NCI-H1048 (cell line): ENCODE data around the gene IFT172.
"Not testable (repeated sequence)": the region's sequence is repeated elsewhere in the genome, so short reads cannot be mapped to it uniquely, and the experiment has no call there.

Experiments
- DNase-seq: peaks from one replicate; lab custom pipeline; 2025; lab: John Stamatoyannopoulos, UW

IFT172 gene

DNA sequence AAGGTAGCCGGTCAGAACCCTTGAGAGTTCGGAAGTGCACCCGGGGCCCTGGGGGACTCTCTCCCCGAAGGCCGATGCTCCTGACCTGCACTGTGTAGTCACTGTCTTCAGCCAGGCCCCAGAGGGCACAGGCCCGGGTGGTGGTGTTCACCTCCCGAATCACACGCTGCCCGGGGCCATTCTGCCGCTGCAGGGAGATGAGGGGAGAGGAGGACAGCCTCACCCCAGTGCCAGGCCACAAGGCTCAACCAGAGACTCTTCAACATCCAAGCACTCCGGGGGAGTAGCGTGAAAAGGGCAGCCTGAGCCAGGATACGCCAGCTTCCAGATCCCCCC is 4.4 kb upstream of the IFT172 start:
- DNase-seq: no peak

DNA sequence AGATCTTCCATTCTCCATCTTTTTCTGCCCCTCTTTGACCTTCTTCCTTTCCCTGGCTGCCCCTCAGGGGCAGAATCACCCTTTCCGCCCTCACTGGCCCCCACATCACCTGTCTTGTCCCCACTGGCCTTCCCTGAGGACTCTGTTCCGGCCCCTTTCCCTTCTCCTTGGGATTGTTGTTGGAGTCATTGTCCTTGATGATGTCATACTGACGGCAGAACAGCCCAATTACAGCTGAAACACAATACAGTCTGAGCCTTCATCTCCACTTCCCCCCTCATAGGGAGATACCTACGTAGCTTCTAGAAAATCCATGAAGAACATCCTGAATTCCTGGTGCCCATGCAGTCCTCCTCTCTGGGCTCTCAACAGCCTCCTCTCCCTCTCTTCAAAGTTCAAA is 3.0 kb upstream of the IFT172 start:
- DNase-seq: no peak

- DNase-seq: no peak
Observed at GRCh38 chr2:27489118-27489497, 435 bp downstream of the IFT172 start.

GRCh38 chr2:27485496-27485895 is 4.0 kb downstream of the IFT172 start:
- no peak for DNase-seq

DNA sequence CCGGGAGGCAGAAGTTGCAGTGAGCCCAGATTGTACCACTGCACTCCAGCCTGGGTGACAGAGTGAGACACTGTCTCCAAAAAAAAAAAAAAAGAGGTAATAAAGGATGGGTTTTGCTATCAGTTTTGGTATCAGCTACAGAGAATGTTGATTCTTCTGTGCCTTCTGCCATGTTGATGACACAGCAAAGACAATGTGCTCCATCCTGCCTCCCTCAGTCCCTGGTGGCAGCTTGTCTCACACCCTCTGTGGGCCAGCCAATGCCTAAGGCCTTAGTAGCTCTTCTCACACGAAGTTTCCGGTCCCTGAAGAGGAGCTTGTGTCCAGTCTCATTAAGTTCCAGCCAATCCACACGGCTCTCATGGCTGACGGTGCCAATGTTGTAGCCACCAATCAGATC is 17.6 kb downstream of the IFT172 start:
- no peak for DNase-seq

DNA sequence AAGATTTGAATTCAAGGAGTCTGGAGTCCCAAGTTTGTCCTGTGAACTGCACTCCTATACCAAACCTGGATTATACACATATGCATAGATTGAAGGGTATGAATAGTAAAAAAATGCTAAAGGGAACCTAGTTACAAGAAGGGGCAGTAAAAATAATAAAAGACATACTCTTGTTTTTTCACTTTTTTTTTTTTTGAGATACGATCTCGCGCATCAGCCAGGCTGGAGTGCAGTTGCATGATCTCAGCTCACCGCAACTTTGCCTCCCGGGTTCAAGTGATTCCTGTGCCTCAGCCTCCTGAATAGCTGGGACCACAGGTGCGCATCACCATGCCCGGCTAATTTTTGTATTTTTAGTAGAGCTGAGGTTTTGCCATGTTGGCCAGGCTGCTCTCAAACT is 25.1 kb downstream of the IFT172 start:
- no peak for DNase-seq

- DNase-seq: no peak
Observed at GRCh38 chr2:27461118-27461517, 28.4 kb downstream of the IFT172 start.

GRCh38 chr2:27453968-27454367 is 35.6 kb downstream of the IFT172 start:
- DNase-seq: no peak

GRCh38 chr2:27451095-27451494 is 38.4 kb downstream of the IFT172 start:
- no peak for DNase-seq

DNA sequence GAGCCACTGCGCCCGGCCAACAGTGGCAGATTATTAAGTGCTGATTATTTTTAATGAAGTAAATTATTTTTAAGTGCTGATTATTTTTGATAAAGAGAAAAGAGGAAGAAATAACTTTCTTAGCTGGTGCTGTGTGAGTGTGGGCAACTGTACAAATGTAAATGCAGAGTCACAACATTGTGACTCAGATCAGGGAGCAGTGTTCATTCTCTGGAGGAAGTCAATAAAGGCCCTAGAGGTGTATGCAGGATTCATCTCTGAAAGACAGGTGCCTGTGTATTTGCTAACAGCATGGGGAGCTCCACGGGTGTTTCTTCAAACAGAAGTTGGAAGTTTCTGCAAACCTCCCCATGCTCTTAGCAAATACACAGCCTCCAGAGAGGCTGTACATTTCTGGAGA is 41.2 kb downstream of the IFT172 start:
- no peak for DNase-seq

DNA sequence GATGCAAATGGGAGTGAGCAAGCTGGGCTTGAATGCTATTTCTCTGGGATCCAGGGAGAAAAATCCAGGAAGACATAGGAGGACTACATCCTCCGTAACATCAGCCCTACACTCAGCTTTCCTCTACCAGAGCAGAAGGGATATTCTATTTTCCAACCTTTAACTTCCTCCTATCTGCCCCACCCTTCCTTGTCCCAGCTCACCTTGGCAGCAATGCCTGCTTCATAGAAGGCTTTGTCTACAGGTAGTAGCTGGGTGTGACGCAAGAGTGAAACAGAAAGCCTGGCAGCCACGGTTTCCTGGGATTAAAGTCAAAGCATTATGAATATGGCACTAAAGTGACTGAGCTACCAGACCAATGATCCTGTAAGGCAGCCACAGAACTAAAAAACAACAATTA is 43.5 kb downstream of the IFT172 start:
- no peak for DNase-seq

GRCh38 chr2:27445615-27446014 is 43.9 kb downstream of the IFT172 start:
- no peak for DNase-seq

DNA sequence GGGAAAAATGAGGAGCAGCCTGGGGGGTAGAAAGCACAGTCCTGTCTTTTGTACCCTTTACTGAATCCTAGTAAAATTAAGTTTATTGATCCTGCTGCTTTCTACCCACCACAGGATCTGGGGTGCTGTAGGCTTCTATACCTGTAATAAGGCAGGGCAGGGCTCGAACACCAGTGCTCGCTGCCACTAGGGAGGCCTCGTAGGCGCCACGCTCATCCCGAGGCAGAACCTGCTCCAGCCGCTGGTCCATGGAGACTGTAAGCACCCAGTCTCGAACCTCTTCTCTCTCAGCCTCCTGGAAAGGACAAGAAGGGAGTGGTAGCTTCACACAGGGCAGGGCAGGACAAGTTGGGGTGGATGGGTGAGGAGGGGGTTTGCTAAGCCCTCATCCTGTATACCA is 44.4 kb downstream of the IFT172 start:
- no peak for DNase-seq

DNA sequence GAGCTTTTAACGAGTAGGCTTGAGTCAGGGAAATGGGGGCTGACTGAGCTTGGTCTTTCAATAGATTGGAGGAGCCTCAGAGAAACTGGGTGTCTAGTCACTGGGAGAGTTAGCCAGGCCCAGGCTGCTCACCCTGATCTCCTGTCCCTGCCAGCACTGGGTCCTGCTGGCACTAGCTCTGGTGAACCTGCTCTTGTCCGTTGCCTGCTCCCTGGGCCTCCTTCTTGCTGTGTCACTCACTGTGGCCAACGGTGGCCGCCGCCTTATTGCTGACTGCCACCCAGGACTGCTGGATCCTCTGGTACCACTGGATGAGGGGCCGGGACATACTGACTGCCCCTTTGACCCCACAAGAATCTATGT is 46.6 kb downstream of the IFT172 start:
- no peak for DNase-seq

DNA sequence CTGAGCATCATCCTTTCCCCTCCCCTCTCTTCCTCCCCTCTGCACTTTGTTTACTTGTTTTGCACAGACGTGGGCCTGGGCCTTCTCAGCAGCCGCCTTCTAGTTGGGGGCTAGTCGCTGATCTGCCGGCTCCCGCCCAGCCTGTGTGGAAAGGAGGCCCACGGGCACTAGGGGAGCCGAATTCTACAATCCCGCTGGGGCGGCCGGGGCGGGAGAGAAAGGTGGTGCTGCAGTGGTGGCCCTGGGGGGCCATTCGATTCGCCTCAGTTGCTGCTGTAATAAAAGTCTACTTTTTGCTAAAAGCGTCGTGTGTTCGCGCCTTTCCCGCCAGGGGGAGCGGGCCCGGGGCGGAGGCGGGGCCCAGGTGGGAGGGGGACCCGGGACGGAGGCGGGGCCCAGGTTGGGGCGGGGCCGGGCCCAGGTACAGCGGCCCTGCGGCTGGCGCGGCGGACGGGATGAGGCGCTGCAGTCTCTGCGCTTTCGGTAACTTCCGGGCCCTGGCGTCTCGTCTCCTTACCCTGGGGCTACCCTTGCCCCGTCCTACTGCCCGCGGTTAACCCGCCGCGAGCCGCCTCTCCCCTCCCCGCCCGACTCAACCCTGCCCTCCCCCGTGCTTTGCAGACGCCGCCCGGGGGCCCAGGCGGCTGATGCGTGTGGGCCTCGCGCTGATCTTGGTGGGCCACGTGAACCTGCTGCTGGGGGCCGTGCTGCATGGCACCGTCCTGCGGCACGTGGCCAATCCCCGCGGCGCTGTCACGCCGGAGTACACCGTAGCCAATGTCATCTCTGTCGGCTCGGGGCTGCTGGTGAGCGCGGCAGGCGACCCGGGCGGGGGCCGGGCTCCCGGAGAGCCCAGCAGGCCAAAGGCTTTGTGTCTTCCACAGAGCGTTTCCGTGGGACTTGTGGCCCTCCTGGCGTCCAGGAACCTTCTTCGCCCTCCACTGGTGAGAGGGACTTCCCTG is 47.3 kb downstream of the IFT172 start, which contains the start of gene KRTCAP3:
TSS of gene KRTCAP3 (plus strand) at position 424 of the 962 bp plus-strand sequence. CDS start at position 456, 32 bp downstream.
- DNase-seq: peak; percentile 68

- DNase-seq: no peak
Observed at GRCh38 chr2:27441226-27441926, 48.2 kb downstream of the IFT172 start.

DNA sequence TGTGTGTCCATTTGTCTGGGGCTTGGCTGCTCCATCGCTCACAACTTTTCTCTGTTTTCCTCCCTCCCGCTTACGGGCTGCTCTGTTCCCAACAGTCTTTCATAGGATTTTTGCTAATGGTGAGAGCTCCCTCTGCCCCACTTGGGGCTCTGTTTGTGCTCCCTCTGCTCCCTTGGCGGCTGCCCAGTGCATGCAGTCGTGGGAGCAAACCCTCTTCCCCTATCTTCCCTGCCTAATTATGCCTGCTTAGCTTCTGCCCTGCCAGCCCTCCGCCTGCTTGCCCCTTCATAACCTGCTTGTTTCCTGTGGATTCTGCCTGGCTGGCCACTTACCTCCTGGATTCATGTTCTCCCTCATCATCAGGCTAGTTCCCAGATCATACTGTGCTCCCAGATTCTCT is 53.9 kb downstream of the IFT172 start:
- DNase-seq: no peak

- DNase-seq: no peak
Observed at GRCh38 chr2:27431395-27431794, 58.1 kb downstream of the IFT172 start.

GRCh38 chr2:27428978-27429541 is 60.5 kb downstream of the IFT172 start:
- DNase-seq: peak; percentile 16

GRCh38 chr2:27428213-27428977 is 61.1 kb downstream of the IFT172 start, which contains the start of gene NRBP1:
Gene NRBP1 (plus strand): TSS chr2:27428631. CDS start chr2:27433274, 4,643 bp downstream.
- peak; percentile 78 for DNase-seq

DNA sequence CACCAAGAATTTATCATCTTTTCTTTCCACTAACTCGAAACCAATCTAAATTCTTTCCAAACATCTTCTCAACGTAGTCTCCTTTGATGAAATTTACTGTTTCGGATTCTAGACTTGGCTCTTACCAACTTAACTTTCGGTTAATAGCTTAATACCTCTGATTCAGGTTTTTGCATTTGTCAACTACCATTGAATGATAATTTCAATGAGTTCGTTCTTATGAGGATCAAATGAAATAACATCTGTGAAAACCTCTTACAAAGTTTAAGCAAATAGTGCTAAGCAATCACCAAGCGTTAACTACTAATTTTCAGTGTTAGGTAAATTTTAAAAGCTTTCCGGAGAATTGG is 61.7 kb downstream of the IFT172 start:
- DNase-seq: no peak

- DNase-seq: not testable (repeated sequence)
Observed at GRCh38 chr2:27425039-27425438, 64.5 kb downstream of the IFT172 start.
